H1 (cell line): ENCODE results near the gene NME8. TPM values are rescaled to one million over a fixed set of nuclear protein-coding genes. Genes with fewer than 3 reads are reported as not detected.

ENCODE experiments used
- CTCF ChIA-PET: fragments of 300-600 bp; sonication (Branson Sonifier 250); formaldehyde crosslinking; loops from one replicate; lab custom pipeline; 2021; ENCODE audit not compliant: partially characterized antibody; lab: Charles Lee
- POLR2A ChIA-PET: fragments of 300-600 bp; sonication (Branson Sonifier 250); formaldehyde crosslinking; loops from one replicate; lab custom pipeline; 2021; ENCODE audit warnings: inconsistent platforms; ENCODE audit not compliant: partially characterized antibody; lab: Charles Lee
- DNase-seq, 2 experiments: peaks; one replicate each; pipeline versions ENCODE4 v3.0.0 to v3.0.0-alpha.2; 2010 to 2022; ENCODE audit warnings: low spot score in 2 of 2, low read depth in 1 of 2, mixed read lengths in 1 of 2
- FAIRE-seq: peaks from 2 replicates; lab custom pipeline; 2011; peaks lifted over from hg19 to GRCh38; lab: Jason Lieb, UNC
- H2AFZ ChIP-seq: 2 replicates; pipeline ENCODE4 v1.8.1; 2012; ENCODE audit warnings: low read length, inconsistent platforms
- H2AK5ac ChIP-seq: 2 replicates; pipeline ENCODE4 v1.6.1; 2013; ENCODE audit warnings: low read depth, low read length
- H2BK120ac ChIP-seq: replicated peaks from 2 replicates; pipeline ENCODE3; 2013; ENCODE audit warnings: low read depth, low read length, inconsistent platforms
- H2BK12ac ChIP-seq: 2 replicates; pipeline ENCODE4 v1.6.1; 2013; ENCODE audit warnings: low read depth, low read length
- H2BK15ac ChIP-seq: 2 replicates; pipeline ENCODE4 v1.6.1; 2013; ENCODE audit warnings: low read length
- H2BK20ac ChIP-seq: 2 replicates; pipeline ENCODE4 v1.6.1; 2013; ENCODE audit warnings: low read length
- H2BK5ac ChIP-seq: 2 replicates; pipeline ENCODE4 v1.6.1; 2013; ENCODE audit warnings: low read depth, low read length
- H3K14ac ChIP-seq: 2 replicates; pipeline ENCODE4 v1.6.1; 2013; ENCODE audit warnings: inconsistent platforms; ENCODE audit not compliant: insufficient read length
- H3K18ac ChIP-seq: 2 replicates; pipeline ENCODE4 v1.6.1; 2013; ENCODE audit warnings: low read length; ENCODE audit errors: extremely low read depth
- H3K23ac ChIP-seq: 2 replicates; pipeline ENCODE4 v1.6.1; 2013; ENCODE audit warnings: inconsistent platforms; ENCODE audit not compliant: insufficient read length
- H3K23me2 ChIP-seq: 2 replicates; pipeline ENCODE4 v1.6.1; 2013; ENCODE audit warnings: low read depth, low read length
- H3K27ac ChIP-seq: 2 replicates; pipeline ENCODE4 v1.6.1; 2011; ENCODE audit warnings: low read depth, low read length, inconsistent platforms
- H3K27me3 ChIP-seq, 4 experiments: replicated peaks in 1 of 4; 1 replicate in 1 of 4; 2 replicates in 3 of 4; pipeline versions ENCODE4 v1.6.1 to v1.8.1; 2011 to 2013; ENCODE audit warnings: low read length in 3 of 4, mild to moderate bottlenecking in 3 of 4, inconsistent platforms in 2 of 4, mixed read lengths in 2 of 4, moderate library complexity in 1 of 4; ENCODE audit not compliant: control insufficient read depth in 3 of 4, insufficient read depth in 3 of 4; ENCODE audit errors: extremely low read depth in 1 of 4
- H3K36me3 ChIP-seq, 4 experiments: 2 replicates each; pipeline versions ENCODE4 v1.6.1 to v1.8.1; 2011 to 2013; ENCODE audit warnings: mild to moderate bottlenecking in 4 of 4, low read length in 3 of 4, moderate library complexity in 2 of 4, control low read depth in 1 of 4, inconsistent platforms in 1 of 4; ENCODE audit not compliant: insufficient read depth in 4 of 4, control insufficient read depth in 2 of 4
- H3K4ac ChIP-seq: replicated peaks from 2 replicates; pipeline ENCODE3; 2013; ENCODE audit warnings: low read length, low read depth, mixed read lengths, inconsistent platforms; ENCODE audit not compliant: insufficient read length
- H3K4me1 ChIP-seq, 4 experiments: replicated peaks in 1 of 4; 1 replicate in 1 of 4; 2 replicates in 3 of 4; pipeline versions ENCODE4 v1.6.1 to v1.8.1; 2011 to 2013; ENCODE audit warnings: low read length in 3 of 4, inconsistent platforms in 2 of 4, mixed read lengths in 1 of 4; ENCODE audit not compliant: insufficient read depth in 4 of 4, control insufficient read depth in 3 of 4
- H3K4me2 ChIP-seq, 2 experiments: 2 replicates each; pipeline versions ENCODE4 v1.6.1 to v1.8.1; 2011 to 2013; ENCODE audit warnings: low read depth in 2 of 2, low read length in 2 of 2, control low read depth in 1 of 2, inconsistent platforms in 1 of 2, mild to moderate bottlenecking in 1 of 2; ENCODE audit not compliant: insufficient read depth in 1 of 2
- H3K4me3 ChIP-seq, 4 experiments: fragments of 200-600, 300-600 bp in 1 of 4; sonication (generic), shearing (Covaris generic), sonication (Bioruptor Twin) in 1 of 4; 2 replicates each; pipeline versions ENCODE4 v1.5.1 to v1.8.1; 2011 to 2016; ENCODE audit warnings: low read length in 4 of 4, low read depth in 3 of 4, control low read depth in 2 of 4, inconsistent platforms in 2 of 4, mild to moderate bottlenecking in 2 of 4, mixed read lengths in 1 of 4, moderate library complexity in 1 of 4; ENCODE audit not compliant: insufficient read depth in 2 of 4; ENCODE audit errors: extremely low read depth in 1 of 4
- H3K56ac ChIP-seq: replicated peaks from 2 replicates; pipeline ENCODE3; 2013; ENCODE audit warnings: low read depth, mild to moderate bottlenecking, mixed read lengths, low read length, inconsistent platforms; ENCODE audit not compliant: insufficient read length
- H3K79me1 ChIP-seq: 2 replicates; pipeline ENCODE4 v1.6.1; 2013; ENCODE audit warnings: low read depth, low read length, control low read depth
- H3K79me2 ChIP-seq, 2 experiments: 2 replicates each; pipeline versions ENCODE4 v1.6.1 to v1.8.1; 2012 to 2013; ENCODE audit warnings: low read length in 2 of 2, mild to moderate bottlenecking in 2 of 2, inconsistent platforms in 1 of 2; ENCODE audit not compliant: insufficient read depth in 2 of 2, control insufficient read depth in 1 of 2
- H3K9ac ChIP-seq, 4 experiments: replicated peaks in 1 of 4; 1 replicate in 1 of 4; 2 replicates in 3 of 4; pipeline versions ENCODE4 v1.6.1 to v1.8.1; 2011 to 2013; ENCODE audit warnings: low read depth in 3 of 4, low read length in 3 of 4, control low read depth in 2 of 4, mild to moderate bottlenecking in 2 of 4, moderate library complexity in 2 of 4, inconsistent platforms in 1 of 4; ENCODE audit errors: extremely low read depth in 1 of 4
- H3K9me3 ChIP-seq, 2 experiments: 2 replicates each; pipeline versions ENCODE4 v1.6.1 to v1.8.1; 2012 to 2013; ENCODE audit warnings: mild to moderate bottlenecking in 2 of 2, moderate library complexity in 2 of 2, control low read depth in 1 of 2, inconsistent platforms in 1 of 2, low read depth in 1 of 2, low read length in 1 of 2, mixed read lengths in 1 of 2; ENCODE audit not compliant: insufficient read depth in 2 of 2
- H4K20me1 ChIP-seq, 2 experiments: replicated peaks in 1 of 2; 2 replicates each; pipeline versions ENCODE3 to v1.8.1; 2011 to 2013; ENCODE audit warnings: inconsistent platforms in 2 of 2, low read length in 2 of 2, mild to moderate bottlenecking in 1 of 2; ENCODE audit not compliant: insufficient read depth in 2 of 2, control insufficient read depth in 1 of 2
- H4K5ac ChIP-seq: 2 replicates; pipeline ENCODE4 v1.6.1; 2013; ENCODE audit warnings: low read length, low read depth, mixed read lengths, inconsistent platforms; ENCODE audit not compliant: insufficient read length
- H4K8ac ChIP-seq: 2 replicates; pipeline ENCODE4 v1.8.0; 2013; ENCODE audit warnings: mild to moderate bottlenecking, moderate library complexity, low read length, inconsistent platforms; ENCODE audit not compliant: insufficient read depth; ENCODE audit errors: extremely low read depth
- H4K91ac ChIP-seq: replicated peaks from 2 replicates; pipeline ENCODE3; 2013; ENCODE audit warnings: low read length, mixed read lengths, inconsistent platforms; ENCODE audit not compliant: insufficient read length
- BACH1 ChIP-seq: IDR thresholded peaks from 2 replicates; pipeline ENCODE4 v1.6.1; 2012; ENCODE audit warnings: low read length, improper control_type of control experiment
- BRCA1 ChIP-seq: IDR thresholded peaks from 2 replicates; pipeline ENCODE4 v1.6.1; 2012; ENCODE audit warnings: low read depth, low read length, improper control_type of control experiment
- CREB1 ChIP-seq: IDR thresholded peaks from 2 replicates; pipeline ENCODE4 v1.6.1; 2012; ENCODE audit warnings: inconsistent platforms
- EP300 ChIP-seq, 2 experiments: IDR thresholded peaks; 1 replicate in 1 of 2; 2 replicates in 1 of 2; pipeline ENCODE4 v1.6.1; 2011 to 2012; ENCODE audit warnings: low read depth in 2 of 2, low read length in 2 of 2, mild to moderate bottlenecking in 2 of 2, borderline replicate concordance in 1 of 2, inconsistent platforms in 1 of 2, moderate library complexity in 1 of 2
- EZH2 ChIP-seq: fragments of 200-600 bp; sonication (generic); IDR thresholded peaks from 2 replicates; pipeline ENCODE4 v1.7.1; 2012; ENCODE audit warnings: low read depth, mild to moderate bottlenecking, moderate library complexity, low read length, inconsistent platforms; ENCODE audit not compliant: severe bottlenecking
- FOSL1 ChIP-seq: IDR thresholded peaks from 2 replicates; pipeline ENCODE4 v1.6.1; 2011; ENCODE audit warnings: mild to moderate bottlenecking, low read depth, low read length, moderate library complexity; ENCODE audit not compliant: insufficient read depth
- JUN ChIP-seq: IDR thresholded peaks from 2 replicates; pipeline ENCODE4 v1.6.1; 2011; ENCODE audit warnings: low read depth, mild to moderate bottlenecking, improper control_type of control experiment, low read length
- JUND ChIP-seq: IDR thresholded peaks from 2 replicates; pipeline ENCODE4 v1.6.1; 2011; ENCODE audit warnings: mild to moderate bottlenecking, improper control_type of control experiment, low read length
- KDM4A ChIP-seq: IDR thresholded peaks from one replicate; pipeline ENCODE4 v1.7.1; 2012; ENCODE audit warnings: low read depth, mild to moderate bottlenecking, moderate library complexity, low read length, inconsistent platforms; ENCODE audit not compliant: severe bottlenecking
- RXRA ChIP-seq: IDR thresholded peaks from 2 replicates; pipeline ENCODE4 v1.6.1; 2011; ENCODE audit warnings: low read depth, mild to moderate bottlenecking, low read length, moderate library complexity; ENCODE audit not compliant: insufficient read depth
- WGBS, 2 experiments: shearing (Covaris generic) in 1 of 2; methylation state at CpG; one replicate each; pipeline versions ENCODE4 v1.1.6 to v1.1.7; 2013 to 2015; ENCODE audit warnings: low lambda C conversion rate in 2 of 2, mixed read lengths in 2 of 2, inconsistent platforms in 1 of 2, low coverage in 1 of 2, missing lambda C conversion rate in 1 of 2; ENCODE audit not compliant: insufficient replicate concordance in 2 of 2, insufficient coverage in 1 of 2, insufficient read length in 1 of 2; ENCODE audit errors: extremely low coverage in 1 of 2, missing lambda C conversion rate in 1 of 2; 5-methylcytosine and 5-hydroxymethylcytosine counted together
- polyA plus RNA-seq, 7 experiments: library from polyadenylated mRNA; depleted of rRNA in 3 of 7; stranded (reverse) in 5 of 7; unstranded in 2 of 7; fragments of >200 nt in 5 of 7; fragments of 200-250 nt in 2 of 7; gene quantifications; 1 replicate in 5 of 7; 2 replicates in 1 of 7; 4 replicates in 1 of 7; pipeline versions ENCODE4 v1.2.1 to v1.2.3, GENCODE V29; 2011 to 2013; ENCODE audit warnings: missing spikeins in 2 of 7, mixed read lengths in 2 of 7
- total RNA-seq: library from RNA; stranded (reverse); fragmentation: NEBNext Ultra II Directional; extraction: Animal tissue kit (Norgen Biotek cat#: 25700); gene quantifications from 2 replicates; pipeline ENCODE4 v1.2.1, GENCODE V29; 2021
- TF ChIP-seq, protein P1 (sequence below): IDR thresholded peaks from 2 replicates; pipeline ENCODE4 v1.6.1; 2011; ENCODE audit warnings: low read length, improper control_type of control experiment

Gene NME8
- total and polyA plus RNA-seq, 2 of the 8 experiments (the other 6 are each of a cell fraction or from before 2014, with no cell fraction given): 0.22 to 0.44 TPM

GRCh38 chr7:37947138-37947940 is 98.9 kb downstream of the NME8 start:
- peaks cover 0 to 6% (median 4%) of the 10 kb centered on the region in 4 experiments; a peak in 3 of 7 replicates for H3K4me1 ChIP-seq
- H3K23ac ChIP-seq: no peak overlapping the region
- no peak overlapping the region for H2BK120ac ChIP-seq
- H4K8ac ChIP-seq: no peak overlapping the region
- no peak overlapping the region for H3K14ac ChIP-seq
- H3K79me1 ChIP-seq: no peaks in the 10 kb centered on the region; the same call in 1 of the 2 replicates
- no peak overlapping the region for H4K91ac ChIP-seq
- no peak overlapping the region for H2BK5ac ChIP-seq
- no peak overlapping the region for H4K5ac ChIP-seq
- H2BK20ac ChIP-seq: no peak overlapping the region
- H3K4me2 ChIP-seq: no peak overlapping the region
- ChIA-PET CTCF (interaction anchor here (3.3 kb wide), 1 partner anchor 29 kb away, joined by 12 read pairs; no protein-coding TSS in a partner anchor), POLR2A (interaction anchor here (0.5 kb wide), 1 partner anchor 384 kb away, joined by 3 read pairs; no protein-coding TSS in a partner anchor)
- DNase-seq (no peak), FAIRE-seq (no peak)
- H3K27me3 ChIP-seq: no peaks in the 10 kb centered on the region
- H4K20me1 ChIP-seq: no peaks in the 10 kb centered on the region
- H3K18ac ChIP-seq: no peak overlapping the region
- H3K4ac ChIP-seq: no peak overlapping the region
- H3K36me3 ChIP-seq: no peaks in the 10 kb centered on the region
- WGBS, 2 experiments: 84% methylated on average over 7 of the region's 7 CpGs; no CpG with 5 or more reads in 1 of the 2 experiments
- H2AFZ ChIP-seq: no peak overlapping the region
- no peak overlapping the region for H3K56ac ChIP-seq
- H3K9me3 ChIP-seq: 0 out of 4 replicates have a peak, but pooled peaks cover 0 to 2% of the 10 kb centered on the region in 2 experiments
- H3K4me3 ChIP-seq: no peak overlapping the region
- H3K23me2 ChIP-seq: no peaks in the 10 kb centered on the region
- no peak overlapping the region for H3K27ac ChIP-seq
- H2AK5ac ChIP-seq: no peak overlapping the region
- H2BK15ac ChIP-seq: no peak overlapping the region
- no peak overlapping the region; a peak in 1 of 7 replicates for H3K9ac ChIP-seq
- H2BK12ac ChIP-seq: no peak overlapping the region
- H3K79me2 ChIP-seq: no peaks in the 10 kb centered on the region
- TF ChIP-seq BRCA1: no peak
- no peak for TF ChIP-seq FOSL1
- no peak for TF ChIP-seq JUN
- TF ChIP-seq, protein P1, sequence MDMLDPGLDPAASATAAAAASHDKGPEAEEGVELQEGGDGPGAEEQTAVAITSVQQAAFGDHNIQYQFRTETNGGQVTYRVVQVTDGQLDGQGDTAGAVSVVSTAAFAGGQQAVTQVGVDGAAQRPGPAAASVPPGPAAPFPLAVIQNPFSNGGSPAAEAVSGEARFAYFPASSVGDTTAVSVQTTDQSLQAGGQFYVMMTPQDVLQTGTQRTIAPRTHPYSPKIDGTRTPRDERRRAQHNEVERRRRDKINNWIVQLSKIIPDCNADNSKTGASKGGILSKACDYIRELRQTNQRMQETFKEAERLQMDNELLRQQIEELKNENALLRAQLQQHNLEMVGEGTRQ: no peak
- no peak for TF ChIP-seq JUND
- no peak for TF ChIP-seq BACH1
- no peak for TF ChIP-seq KDM4A
- TF ChIP-seq EZH2: no peak
- no peak for TF ChIP-seq EP300 (IDR thresholded peaks at IDR 0.05; ENCODE audit: borderline replicate concordance in 1 of 2, low read depth in 2 of 2, low read length in 2 of 2)
- TF ChIP-seq CREB1: no peak
- TF ChIP-seq RXRA: no peak
